Testis (tissue), 2 donors: ENCODE results near the gene GALNT12.

Experiments
- POLR2A ChIP-seq: fragments of 450-650 bp; IDR thresholded peaks from one replicate; pipeline ENCODE4 v1.6.1; 2017; ENCODE audit warnings: antibody characterized with exemption, mild to moderate bottlenecking, moderate library complexity
- TF ChIP-seq, protein P1 (sequence below), 3 experiments: fragments of 450-650 bp in 2 of 3; fragments of 200-600 bp in 1 of 3; sonication (generic) in 1 of 3; IDR thresholded peaks; one replicate each; pipeline ENCODE4 v1.5.1; 2016 to 2019; ENCODE audit warnings: antibody characterized with exemption in 3 of 3, mild to moderate bottlenecking in 2 of 3, moderate library complexity in 1 of 3

DNA sequence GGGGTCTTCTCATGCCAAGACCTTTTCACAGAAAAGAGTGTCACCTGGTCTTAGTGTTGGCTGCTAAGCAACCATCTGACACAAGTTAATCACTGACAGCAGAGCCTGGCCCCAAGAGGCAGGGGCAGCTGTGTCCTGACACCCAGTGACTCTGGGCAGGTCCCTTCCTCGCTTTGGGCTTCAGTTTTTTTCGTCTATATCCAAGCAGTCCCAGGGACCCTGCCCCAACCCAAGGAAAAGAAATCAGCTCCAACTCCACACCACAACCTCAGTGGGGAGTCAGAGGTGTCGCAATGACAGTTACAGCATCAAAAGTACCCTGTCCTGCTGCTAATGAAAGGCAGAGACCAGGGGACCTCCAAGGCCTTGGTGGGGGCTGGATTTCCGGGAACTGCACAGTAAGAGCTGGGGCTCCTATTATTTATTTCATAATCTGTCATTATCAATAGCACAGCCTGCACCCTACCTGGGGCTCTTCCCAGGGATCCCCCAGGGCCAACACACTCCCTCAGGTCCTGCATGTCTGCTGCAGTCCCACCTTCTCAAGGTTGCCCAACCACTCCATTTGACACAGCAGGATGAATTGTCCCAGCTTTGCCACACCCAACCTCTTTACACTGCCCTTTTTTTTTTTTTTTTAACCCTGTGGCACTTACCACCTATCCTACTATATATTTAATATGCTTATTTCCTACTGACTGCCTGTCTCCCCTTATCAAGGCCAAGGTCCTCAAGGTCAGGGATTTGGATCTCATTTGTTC is 20.5 kb upstream of the GALNT12 start:
- no peak for TF ChIP-seq POLR2A
- TF ChIP-seq, protein P1, sequence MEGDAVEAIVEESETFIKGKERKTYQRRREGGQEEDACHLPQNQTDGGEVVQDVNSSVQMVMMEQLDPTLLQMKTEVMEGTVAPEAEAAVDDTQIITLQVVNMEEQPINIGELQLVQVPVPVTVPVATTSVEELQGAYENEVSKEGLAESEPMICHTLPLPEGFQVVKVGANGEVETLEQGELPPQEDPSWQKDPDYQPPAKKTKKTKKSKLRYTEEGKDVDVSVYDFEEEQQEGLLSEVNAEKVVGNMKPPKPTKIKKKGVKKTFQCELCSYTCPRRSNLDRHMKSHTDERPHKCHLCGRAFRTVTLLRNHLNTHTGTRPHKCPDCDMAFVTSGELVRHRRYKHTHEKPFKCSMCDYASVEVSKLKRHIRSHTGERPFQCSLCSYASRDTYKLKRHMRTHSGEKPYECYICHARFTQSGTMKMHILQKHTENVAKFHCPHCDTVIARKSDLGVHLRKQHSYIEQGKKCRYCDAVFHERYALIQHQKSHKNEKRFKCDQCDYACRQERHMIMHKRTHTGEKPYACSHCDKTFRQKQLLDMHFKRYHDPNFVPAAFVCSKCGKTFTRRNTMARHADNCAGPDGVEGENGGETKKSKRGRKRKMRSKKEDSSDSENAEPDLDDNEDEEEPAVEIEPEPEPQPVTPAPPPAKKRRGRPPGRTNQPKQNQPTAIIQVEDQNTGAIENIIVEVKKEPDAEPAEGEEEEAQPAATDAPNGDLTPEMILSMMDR (IDR thresholded peaks at IDR 0.05) = no peak
